ENCODE measurements around the gene ZNHIT2.

Gene ZNHIT2

GRCh38 chr11:65134240-65134951 lies 16.9 kb upstream of the ZNHIT2 start, which contains the start of gene SYVN1:
Gene SYVN1, minus strand, starts transcription at chr11:65134519. Its CDS starts 918 bp downstream, at chr11:65133601.
- DNase-seq, result peak; percentile 82

- DNase-seq, result no peak
Observed at GRCh38 chr11:65133724-65134123, 16.2 kb upstream of the ZNHIT2 start.

GRCh38 chr11:65132988-65133700 lies 15.6 kb upstream of the ZNHIT2 start:
- DNase-seq, result no peak

- no peak for DNase-seq
Observed at GRCh38 chr11:65132238-65132987, 14.9 kb upstream of the ZNHIT2 start.

- no peak for DNase-seq
Observed at GRCh38 chr11:65131895-65132237, 14.4 kb upstream of the ZNHIT2 start.

GRCh38 chr11:65131417-65131776 lies 13.9 kb upstream of the ZNHIT2 start:
- DNase-seq, result no peak

- no peak for DNase-seq
Observed at GRCh38 chr11:65130631-65131416, 13.3 kb upstream of the ZNHIT2 start.

GRCh38 chr11:65129649-65130441 lies 12.3 kb upstream of the ZNHIT2 start:
- DNase-seq, result no peak

- no peak for DNase-seq
Observed at GRCh38 chr11:65128182-65129145, 11.0 kb upstream of the ZNHIT2 start.

- DNase-seq, result no peak
Observed at GRCh38 chr11:65127473-65128181, 10.1 kb upstream of the ZNHIT2 start.

- DNase-seq, result no peak
Observed at GRCh38 chr11:65126624-65127274, 9.2 kb upstream of the ZNHIT2 start.

GRCh38 chr11:65125197-65126056 lies 7.9 kb upstream of the ZNHIT2 start:
- no peak for DNase-seq

- no peak for DNase-seq
Observed at GRCh38 chr11:65124480-65125196, 7.1 kb upstream of the ZNHIT2 start.

- DNase-seq, result peak; percentile 95
Observed at GRCh38 chr11:65121865-65122696, 4.6 kb upstream of the ZNHIT2 start, which contains the start of the genes FAU and MRPL49. Gene FAU, minus strand, starts transcription at chr11:65122134. Its CDS starts 321 bp downstream, at chr11:65121813. Gene MRPL49, plus strand, starts transcription at chr11:65122321. Its CDS starts 26 bp downstream, at chr11:65122347.

GRCh38 chr11:65121447-65121864 lies 4.0 kb upstream of the ZNHIT2 start:
- DNase-seq, result no peak

- DNase-seq, result no peak
Observed at GRCh38 chr11:65120831-65121230, 3.3 kb upstream of the ZNHIT2 start.

GRCh38 chr11:65119670-65119995 lies 2.1 kb upstream of the ZNHIT2 start:
- DNase-seq, result no peak

Data from activated gamma-delta T cell (primary cell).